SIG-M5 treated with dmso at 0.1 percent for 504 hours (cell line): ENCODE data around the gene RBBP8NL.

Source experiments
- DNase-seq: peaks from one replicate; lab custom pipeline; 2025; ENCODE audit not compliant: unreplicated experiment; lab: John Stamatoyannopoulos, UW

Gene RBBP8NL

DNA sequence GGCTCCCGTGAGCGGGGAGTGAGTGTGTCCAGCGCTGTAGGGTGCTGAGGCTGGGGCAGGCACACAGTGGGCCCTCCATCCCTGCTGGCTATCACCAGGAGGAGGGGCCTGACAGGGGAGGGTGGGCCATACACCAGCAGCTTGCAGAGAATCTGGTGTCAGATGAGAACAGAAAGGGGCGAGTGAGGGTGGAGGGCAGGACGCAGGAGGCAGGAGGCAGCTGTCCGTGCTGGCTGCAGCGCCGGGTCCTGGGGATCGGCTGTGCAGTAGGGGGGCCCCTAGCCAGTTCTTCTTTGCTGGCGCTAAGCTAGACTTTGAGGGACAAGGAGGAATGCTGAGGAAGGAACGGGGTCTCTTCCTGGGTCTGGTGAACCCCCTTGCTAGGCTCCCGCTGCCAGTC is 18.7 kb downstream of the RBBP8NL start:
- no peak for DNase-seq

DNA sequence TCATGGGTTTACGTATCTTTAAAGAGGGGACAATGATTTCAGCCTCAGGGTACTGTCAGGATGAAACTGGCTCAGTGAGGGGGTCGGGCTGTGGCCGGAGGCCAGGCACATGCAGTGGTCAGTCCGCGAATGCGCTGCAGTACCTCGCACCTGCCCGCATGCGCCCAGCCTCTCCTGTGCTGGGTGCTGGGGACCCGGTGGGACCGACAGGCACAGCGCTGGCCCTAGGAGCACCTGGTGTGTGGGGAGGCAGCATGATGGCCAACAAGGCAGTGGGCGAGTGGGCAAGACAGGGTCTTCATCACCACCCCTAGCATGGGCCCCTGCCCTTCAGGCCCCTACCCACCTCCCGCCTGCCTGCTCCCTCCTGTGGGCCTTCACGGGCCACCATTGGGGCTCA is 19.3 kb downstream of the RBBP8NL start:
- DNase-seq: no peak

DNA sequence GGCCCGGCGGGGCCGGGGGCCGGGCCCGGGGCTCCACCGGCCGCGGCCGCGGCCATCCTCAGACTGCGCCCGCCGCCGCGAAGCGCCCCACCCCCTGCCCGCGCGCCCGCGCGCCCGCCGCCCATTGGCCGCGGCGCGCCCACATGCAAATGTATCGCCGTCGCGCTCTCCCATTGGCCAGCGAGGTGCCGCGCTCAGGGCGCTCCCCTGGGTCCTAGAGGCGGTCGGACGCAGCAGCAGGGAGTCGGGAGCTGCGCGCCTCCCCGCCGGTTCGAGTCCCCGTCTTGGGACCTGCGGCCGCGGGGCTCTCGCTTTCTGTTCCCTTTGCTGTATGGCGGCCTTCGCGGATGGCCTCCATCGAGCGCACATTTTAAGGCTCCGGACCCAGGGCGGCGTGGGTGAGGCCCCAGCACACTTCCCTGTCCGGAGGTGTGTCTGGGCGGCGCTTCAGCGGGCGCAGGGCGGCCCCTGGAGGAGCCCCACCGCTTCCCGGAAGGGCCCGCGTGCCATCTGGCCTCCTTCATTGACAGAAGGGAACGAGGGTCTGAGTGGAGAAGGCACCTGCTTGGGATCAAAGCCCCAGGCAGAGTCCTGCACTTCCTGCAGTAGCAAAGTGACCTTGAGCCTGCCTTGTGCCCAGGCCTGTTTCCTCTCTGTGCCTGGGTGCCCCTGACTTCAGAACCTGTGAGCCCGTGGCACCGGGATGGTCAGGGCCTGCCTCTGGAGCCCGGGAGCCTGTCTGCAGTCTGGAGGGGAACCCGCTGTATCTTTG is 19.9 kb downstream of the RBBP8NL start, which contains the start of gene CABLES2:
TSS of gene CABLES2 (minus strand) at position 65 of the 772 bp plus-strand sequence. CDS start at position 56, 9 bp downstream.
- DNase-seq: peak; percentile 94

DNA sequence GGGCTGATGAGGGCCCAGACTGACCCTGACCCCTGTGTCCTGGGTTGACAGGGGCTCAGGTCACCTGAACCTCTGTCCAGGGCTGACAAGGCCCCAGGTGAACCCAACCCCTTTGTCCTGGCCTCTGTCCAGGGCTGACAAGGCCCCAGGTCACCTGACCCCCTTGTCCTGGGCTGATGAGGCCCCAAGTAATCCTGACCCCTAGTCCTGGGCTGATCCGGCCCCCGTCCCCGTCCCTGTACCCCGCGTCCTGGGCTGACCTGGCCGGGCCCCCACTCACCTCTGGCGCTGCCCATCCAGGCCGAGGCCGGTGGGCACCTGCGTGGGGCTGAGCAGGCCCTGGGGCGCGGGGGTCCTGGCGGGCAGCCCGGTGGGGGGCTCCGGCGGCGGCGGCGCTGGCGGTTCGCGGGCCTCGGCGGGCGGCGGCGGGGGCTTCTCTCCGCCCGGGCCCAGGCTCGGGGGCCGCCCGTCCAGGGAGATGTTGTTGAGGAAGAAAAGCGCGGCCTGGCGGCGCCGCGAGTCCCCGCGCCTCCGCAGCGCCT is 20.6 kb downstream of the RBBP8NL start:
- no peak for DNase-seq

DNA sequence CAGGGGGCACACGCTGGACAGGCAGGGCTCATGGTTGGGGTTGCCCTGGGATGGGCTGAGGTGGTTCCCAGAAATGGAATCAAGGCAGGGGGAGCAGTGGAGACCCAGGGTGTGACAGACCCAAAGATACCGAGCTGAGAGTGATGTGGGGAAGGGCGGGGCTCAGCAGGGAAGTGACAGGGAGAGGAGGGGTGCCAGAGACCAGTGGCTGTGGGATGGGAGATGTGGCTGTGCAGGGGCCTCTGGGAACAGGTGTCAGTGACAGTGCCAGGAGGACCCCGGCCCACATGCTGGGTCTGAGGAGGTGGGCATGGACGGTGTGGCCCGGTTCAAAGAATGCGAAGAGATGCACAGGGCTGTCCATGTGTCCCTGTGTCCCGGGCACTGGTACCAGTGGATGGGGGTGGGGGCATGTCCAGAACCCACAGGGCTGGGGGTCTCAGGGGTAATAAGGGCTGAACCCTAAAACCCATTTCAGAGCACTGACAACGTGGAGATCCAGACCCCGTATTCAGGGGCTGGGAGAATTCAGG is 21.3 kb downstream of the RBBP8NL start:
- DNase-seq: peak; percentile 13

DNA sequence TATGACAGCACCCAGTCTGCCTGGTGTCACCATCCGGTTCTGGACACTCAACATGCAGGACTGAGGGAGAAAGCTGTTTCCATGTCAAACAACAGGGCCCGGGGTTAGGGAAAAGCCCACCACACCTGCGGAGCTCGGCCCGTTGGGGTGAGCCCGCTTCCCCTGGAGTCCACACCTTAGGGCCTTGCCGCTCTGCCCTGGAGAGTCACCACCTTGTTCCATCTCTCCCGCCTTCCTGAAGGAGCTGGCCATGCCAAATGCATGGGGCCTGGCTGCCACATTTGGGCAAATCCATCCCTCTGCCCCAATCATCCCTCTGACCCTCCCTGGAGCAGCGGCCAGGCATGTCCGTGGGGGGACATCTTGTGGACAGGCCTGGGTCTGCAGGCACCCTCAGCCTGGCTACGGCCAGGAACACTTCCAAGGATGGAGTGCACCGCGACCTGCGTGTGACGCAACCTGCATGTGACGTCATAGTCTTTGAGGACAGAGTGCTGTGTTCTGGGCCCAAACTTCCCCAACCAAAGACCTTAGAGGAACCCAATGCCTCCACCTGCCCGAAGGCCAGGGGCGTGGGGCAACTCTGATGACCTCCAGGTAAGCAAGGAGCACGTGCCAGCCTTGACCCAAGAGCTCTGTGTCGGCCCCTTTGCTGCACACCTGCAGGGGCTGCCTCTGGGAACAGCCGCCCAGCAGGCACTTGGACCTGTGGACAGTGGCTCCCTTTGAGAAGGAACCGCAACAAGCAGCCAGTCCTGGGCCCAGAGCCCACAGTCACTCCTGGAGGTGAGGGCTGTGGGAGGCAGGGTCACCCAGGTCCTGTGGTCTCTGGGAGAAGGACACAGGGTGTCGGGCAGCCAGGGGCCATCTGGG is 22.0 kb downstream of the RBBP8NL start:
- no peak for DNase-seq

DNA sequence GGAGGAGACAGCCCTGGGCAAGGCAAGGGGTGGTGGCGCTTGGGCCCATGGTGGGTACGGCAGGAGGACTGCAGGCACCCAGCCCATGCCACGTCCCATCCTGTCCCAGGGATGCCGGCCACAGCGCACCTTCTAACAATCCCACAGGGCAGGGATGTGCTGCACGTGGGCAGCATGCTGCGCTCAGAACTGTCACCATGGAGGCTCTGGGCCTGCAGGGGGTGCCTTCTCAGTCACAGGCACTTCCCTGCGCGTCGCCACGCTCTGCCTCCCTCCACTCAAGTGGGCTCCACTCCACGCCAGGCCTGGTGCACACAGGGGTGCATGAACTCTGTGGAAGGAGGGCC is 22.6 kb downstream of the RBBP8NL start:
- no peak for DNase-seq

DNA sequence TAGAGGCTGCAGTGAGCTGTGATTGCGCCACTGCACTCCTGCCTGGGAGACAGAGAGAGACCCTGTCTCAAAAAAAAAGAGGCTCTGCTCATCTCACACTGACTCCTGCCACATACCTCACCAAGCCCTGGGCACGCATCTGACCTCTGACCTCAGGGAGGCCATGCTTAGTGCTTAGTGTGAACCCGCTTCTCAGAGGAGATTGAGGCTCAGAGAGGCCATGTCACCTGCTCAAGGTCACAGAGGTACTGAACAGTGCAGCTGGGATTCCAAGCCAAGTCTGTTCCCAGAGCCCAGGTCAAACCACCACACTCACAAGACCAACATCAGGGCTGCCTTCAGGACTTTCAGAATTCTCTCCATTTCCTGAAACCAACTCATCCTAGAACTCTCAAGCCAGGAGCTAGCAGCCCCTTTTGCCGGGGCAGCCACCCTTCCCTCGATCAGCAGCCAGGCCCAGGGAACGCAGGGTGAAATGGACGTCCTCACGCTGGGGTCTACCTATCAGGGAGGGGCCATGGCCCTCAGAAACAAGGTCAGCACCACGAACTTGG is 23.1 kb downstream of the RBBP8NL start:
- no peak for DNase-seq

DNA sequence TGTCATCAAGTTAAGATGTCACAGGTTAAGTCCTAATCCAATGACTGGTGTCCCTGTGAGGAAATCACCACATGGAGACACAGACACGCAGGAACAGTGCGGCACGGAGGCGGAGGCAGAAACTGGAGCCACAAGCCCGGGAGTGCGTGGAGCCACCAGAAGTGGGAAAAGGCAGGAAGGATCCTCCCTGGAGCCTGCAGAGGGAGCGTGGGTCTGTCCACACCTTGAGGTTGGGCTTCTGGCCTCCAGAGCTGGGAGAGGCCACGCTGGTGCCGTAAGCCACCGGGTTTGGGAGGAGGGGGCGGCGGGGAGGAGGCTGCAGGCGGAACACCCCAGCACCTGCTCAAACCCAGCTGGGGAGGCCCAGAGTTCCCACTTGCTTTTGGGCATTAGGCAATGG is 24.0 kb downstream of the RBBP8NL start:
- DNase-seq: no peak

DNA sequence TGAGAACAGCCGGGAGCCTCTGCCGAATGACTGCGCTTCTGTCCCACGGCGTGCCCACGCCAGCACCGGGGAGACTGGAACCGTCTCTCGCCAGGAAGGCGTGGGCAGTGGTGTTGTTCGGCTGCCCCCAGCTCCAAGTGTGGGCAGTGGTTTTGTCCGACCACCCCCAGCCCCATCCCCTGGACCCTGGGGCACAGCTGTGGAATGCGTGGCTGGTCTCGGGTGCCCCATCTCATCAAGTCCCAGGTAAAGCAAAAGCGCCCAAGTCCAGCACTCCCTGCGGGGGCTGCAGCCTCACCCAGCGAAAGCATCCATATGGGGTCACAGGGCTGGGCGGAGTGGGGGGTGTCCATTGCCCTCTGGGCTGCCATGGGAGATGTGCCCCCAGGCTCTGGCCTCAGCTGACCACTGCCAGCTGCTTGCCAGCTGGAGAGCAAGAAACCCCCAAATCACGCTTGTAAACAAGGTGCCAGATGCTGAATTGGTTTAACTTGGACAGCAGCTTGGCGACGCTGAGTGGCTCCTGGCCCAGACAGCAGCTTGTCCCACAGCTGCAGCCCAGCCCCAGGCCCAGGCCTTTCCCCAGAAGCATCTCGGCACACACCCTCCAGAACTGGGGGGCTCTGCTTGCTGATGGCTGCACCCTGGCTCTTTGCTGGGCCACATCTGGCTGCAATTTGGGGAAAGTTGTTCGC is 24.7 kb downstream of the RBBP8NL start:
- DNase-seq: no peak

DNA sequence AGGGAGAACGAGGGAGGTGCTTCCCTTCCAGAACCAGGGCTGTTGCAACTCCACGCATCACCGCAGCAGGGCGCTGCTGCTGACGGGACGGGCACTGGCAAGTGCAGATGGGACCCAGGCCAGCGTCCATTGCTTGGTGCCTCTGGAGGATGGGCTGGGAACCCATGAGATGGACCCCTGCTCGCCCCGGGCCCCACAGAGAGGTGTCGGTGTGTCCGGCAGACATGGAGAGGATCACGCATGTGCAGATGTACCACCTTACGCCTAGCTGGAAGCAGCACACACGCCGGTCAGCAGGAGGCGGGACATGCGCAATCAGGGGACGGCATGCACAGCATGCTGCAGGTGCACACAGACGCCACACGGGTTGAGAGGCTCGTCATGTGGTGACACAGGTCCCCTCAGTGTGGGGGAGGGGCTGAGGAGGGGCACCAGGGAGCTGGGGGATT is 26.0 kb downstream of the RBBP8NL start:
- no peak for DNase-seq

DNA sequence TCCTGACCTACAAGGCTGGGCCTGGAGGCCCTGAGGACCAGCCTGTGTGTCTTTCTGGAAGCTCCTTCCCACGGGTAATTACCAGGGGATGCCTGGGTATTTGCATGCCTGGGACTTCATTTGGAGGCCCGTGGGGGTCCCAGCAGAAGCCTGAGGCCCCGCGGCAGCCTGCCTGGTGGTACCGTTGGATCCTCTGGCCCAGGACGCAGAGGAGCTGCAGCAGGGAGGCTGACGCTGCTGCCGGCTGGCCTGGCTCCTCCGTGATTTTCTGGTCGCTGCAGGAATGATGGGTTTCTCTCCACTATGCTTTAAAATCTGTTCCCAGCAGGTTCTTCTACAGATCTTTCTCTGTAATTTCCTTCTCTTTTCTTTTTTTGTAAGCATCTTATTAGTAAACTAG is 26.8 kb downstream of the RBBP8NL start:
- DNase-seq: no peak

DNA sequence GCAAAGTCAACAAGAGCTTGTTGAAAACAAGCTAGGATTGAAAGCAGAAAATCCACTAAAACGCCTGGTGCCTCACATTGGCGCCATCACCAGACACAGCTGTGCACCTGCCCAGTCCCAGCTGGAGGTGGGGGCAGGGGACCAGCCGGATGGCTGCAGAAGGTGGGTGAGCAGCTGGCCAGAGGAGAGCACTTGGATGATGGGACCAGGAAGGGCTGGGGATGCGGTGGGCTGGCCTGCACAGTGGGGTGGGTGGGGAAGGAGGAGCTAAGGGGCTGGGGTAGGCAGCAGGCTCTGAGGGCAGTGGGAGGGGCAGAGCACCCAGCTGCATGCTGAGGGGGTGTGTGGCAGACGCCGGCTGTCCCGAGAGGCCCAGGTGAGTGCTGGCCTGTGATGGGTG is 27.3 kb downstream of the RBBP8NL start:
- no peak for DNase-seq

DNA sequence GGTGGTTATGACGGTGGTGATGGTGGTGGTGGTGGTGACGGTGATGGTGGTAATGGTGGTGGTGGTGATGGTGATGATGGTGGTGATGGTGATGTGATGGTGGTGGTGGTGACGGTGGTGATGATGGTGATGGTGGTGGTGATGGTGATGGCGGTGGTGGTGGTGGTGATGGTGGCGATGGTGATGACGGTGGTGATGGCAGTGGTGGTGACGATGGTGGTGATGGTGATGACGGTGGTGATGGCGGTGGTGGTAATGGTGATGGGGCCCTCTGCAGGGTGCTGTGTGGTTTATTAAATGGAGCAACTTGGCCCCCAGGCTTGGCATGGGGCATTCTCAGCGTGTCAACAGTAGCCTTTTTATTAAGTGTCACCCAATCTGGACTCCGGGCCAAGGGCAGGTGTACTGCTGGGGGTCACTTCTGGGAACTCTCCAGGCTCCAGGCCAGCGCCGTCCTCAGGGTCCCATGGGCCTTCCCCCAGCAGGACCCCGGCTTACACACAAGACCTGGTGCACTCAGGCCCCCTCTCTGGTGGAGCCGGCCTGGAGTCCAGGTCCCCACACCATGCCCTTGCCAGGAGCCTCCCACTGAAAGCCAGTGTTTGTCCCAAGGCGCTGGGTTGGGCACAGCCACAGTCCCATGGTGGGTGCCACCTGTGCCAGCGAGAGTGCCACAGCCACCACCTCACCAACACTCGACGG is 29.1 kb downstream of the RBBP8NL start:
- no peak for DNase-seq

DNA sequence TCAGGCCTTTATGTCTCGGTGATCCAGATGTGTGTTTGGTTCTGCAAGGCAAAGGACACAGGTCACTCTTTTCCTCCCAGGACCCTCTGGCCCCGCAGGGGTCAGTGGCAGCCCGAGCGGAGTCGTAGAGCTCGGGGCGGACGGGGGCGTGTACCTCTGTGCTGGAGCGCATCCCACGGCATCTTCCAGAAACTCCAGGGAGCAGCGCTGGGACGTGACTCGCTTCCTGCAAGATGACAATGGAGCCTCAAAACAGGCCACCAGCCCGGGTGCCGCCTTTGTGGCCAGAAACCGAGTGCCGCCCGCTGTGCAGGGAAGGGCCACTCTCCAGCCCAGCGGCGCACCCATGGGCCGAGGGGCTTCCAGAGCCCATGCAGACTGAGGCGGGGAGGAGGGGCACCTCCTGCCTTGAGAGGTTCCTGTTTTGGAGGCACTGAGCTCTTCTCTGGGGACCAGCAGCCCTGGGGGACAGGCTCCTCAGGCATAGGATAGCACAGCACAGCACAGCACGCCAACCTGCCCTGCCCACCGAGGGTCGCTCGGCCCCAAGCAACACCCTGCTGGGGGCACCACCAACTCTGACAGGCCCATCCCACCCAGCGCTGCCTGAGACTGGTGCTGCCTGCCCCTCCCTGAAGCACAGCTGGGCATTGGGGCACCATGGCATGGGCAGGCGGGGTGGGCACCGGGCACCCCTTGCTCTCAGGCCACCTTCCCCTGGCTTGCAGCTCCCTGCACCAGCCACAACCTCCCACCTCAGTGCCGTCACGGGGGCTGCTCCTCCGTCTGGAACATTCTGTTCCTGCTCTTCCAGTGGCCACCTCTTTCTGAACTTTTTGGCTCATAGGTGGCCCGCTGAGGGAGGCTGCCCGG is 30.7 kb downstream of the RBBP8NL start:
- no peak for DNase-seq

DNA sequence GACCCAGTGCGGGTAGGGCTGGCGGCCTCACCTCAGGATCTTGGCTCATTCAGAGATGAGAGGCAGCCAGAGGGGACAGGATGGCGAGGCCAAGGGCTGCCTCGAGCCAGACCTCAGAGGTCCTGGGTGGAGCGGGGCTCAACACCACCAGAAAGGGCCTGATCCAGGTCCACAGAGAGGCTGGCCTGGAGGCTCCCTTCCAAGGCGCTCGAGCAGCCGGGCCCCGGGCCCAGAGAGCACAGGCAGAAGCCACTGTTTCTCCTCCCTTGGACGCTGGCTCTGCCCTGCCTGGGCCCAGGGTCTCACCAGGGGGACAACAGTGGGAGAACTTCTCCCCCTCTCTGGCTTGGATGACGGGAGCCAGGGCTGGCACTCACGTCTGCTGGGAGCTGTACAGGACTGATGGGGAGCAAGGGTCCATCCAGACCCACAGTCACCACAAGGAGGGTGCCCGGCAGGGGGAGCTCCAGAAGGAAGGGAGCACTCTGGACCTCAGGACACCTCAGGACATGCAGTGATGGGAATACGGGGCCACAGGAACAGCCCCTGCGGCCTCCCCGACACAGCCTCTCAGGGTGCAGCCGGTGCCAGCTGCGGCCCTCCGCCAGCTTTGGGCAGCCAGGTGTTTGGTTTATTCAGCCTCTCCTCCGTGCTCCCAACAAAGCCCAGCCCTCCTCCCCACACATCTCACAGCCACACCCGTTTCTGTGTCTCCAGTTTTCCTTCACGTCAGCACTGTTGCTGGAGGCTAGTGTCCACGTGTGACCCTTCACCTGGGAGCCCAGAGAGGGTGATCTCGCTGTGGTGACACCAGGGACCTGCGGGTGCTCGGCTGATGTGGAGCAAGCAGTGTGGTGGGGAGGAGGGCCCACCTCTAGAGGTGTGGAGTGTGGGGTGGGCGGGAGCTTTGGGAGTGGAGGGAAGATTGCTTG is 31.8 kb downstream of the RBBP8NL start:
- DNase-seq: no peak

DNA sequence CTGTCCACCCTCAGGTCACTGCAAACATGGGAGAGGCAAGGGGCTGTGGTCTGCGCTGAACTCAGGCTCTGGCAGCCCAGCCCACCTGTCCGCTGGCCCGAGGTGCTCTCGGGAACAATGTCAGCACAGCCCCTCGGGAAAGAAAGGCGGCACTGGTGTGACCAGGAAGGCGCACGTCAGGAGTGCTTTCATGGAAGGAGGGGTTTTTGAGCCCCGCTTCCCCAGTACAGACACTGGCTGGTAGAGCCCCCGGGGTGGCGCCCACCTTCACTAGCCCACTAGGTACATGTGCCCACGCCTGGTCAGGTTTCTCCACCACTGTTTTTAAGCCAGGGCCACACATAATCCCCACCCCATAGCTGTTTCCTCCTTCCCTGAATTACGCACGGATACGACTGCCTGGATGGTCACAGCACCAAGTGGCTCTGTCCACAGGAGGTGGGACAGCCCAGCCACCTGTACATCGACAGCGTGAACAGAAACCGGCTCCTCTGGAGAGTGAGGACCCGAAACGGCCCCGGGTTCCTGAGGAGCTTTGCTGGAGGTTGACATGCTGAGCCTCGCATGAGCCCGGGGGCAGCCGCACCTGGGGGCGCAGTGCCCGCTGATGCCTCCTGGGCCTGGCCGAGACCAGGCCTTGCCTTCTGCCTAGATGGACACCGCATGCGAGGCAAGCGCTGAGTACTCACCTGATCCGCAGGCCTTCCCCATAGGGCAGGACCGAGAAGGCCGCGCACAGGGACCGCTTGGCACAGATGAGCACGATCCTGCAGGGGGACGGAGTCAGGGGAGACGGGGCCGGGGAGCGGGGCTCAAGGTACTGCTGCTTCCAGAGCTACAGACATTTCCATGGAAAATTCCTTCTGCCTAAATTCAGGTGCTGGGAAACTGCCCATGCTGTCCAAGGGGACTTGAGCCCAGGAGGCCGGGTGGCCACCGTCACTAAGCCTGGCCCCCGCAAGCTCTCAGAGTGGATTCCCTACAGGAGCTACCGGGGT is 32.8 kb downstream of the RBBP8NL start:
- DNase-seq: no peak
